Stomach (tissue), 4 donors: ENCODE measurements around the gene PPP6C.

ENCODE experiments used
- CTCF ChIP-seq, 7 experiments: fragments of 450-650 bp in 4 of 7; fragments of 200-600 bp in 3 of 7; sonication (generic) in 3 of 7; IDR thresholded peaks; one replicate each; pipeline ENCODE4 v1.5.1; 2016 to 2019; ENCODE audit warnings: antibody characterized with exemption in 7 of 7, control low read depth in 2 of 7, mild to moderate bottlenecking in 1 of 7
- EP300 ChIP-seq: sonication (generic); formaldehyde crosslinking; IDR thresholded peaks from one replicate; pipeline ENCODE4 v1.6.1; 2017; ENCODE audit warnings: antibody characterized with exemption
- POLR2A ChIP-seq, 4 donors: fragments of 450-650 bp; IDR thresholded peaks; one replicate each; pipeline ENCODE4 v1.6.1; 2016; ENCODE audit warnings: antibody characterized with exemption in 4 of 4, control low read depth in 2 of 4, mild to moderate bottlenecking in 1 of 4, moderate library complexity in 1 of 4

GRCh38 chr9:125125523-125125922 is 64.1 kb downstream of the PPP6C start:
- no peak for TF ChIP-seq POLR2A (IDR thresholded peaks at IDR 0.05)
- TF ChIP-seq CTCF (IDR thresholded peaks at IDR 0.05): no peak
- no peak for TF ChIP-seq EP300
